GM21786 (cell line): Measurements from ENCODE around the gene VIPR2.
"Not testable (repeated sequence)": the region's sequence is repeated elsewhere in the genome, so short reads cannot be mapped to it uniquely, and the experiment has no call there.

ENCODE experiments used
- ATAC-seq: cut with Tn5 transposase; IDR thresholded peaks from one replicate; pipeline ENCODE4 v1.9.1; 2021; ENCODE audit not compliant: unreplicated experiment

Gene VIPR2

DNA sequence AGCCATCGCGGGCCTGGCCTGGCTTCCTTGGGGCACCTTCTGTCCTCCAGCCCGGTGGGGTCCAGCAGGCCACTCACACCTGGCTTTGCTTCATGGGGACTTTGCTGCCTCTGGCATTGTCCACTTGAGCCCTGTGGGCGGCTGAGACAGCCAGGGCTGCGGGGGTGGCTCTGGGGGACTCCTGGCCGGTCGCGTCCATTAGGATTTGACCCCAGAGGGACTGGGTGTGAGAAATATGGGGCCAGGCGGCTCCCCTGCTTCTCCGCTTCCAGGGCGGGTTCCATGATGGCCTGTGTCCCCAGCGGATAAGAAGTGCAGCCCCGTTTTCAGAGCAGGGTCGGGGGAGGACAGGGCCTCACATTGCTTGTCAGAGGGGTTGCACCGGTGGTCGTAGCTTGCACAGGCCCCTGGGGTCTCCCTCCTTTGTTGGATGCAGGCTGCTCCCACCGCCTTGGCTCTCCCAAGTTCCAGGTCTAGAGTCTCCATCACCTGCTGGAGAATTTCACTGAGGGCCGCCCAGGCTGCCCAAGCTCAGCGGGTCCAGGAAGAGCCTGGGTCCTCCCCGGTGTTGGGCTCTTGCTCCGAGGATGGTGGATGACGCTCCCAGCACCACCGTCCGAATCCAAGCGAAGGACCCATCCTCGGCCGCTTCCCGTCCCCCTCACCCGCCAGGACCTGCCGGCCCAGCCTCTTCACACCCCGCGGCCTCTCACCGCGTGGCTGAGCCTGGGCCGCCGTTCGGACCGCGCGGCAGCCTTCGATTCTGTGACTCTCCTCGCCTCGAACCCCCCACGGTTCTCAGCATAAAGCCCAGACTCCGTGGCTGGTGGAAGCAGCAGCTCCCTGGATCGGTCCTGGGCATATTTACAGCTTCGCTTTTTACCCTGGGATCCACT is 148.2 kb downstream of the VIPR2 start:
- no peak for ATAC-seq

DNA sequence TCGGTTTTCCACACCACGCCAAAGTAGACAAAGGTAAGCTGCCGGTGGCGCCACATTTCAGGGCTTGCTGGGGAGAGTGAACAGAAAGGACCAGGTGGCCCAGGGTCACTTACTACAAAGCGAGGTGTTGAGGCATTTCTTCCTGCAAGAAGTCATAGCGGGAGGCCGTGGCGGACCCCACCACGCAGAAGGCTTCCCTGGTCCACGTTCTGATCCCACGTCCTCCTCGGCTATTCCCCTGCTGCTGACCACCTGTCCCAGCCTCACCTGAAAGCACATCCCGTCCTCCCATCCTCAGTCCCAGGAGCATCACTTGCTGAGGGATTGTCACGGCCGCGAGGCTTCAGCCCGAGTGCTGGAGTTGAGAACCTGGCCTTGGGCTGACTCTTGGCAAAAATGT is 149.2 kb downstream of the VIPR2 start:
- ATAC-seq = no peak

DNA sequence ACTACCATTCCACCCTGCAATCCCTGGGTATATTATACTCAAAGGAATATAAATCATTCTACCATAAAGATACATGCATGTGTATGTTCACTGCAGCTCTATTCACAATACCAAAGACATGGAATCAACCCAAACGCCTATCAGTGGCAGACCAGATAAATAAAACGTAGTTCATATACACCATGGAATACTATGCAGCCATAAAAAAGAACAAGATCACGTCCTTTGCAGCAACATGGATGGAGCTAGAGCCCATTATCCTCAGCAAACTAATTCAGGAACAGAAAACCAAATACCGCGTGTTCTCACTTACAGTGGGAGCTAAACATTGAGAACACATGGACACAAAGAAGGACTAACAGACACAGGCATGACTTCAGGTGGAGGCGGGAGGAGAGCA is 150.0 kb downstream of the VIPR2 start:
- ATAC-seq = no peak

DNA sequence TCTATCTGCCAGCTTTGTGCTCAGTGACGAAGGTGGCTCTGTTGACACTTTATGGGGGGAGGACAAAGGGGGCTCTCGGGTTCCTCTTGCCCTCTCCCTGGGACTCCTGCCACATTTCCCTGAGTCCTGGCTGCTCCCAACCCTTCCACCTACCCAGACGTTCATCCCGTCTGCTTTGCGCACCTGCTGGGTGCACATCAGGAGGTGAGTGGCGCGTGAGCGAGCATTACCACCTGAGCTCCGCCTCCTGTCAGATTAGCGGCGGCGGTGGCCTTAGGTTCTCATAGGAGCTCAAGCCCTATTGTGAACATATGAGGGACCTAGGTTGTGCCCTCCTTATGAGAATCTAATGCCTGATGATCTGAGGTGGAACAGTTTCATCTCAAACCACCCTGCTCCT is 151.1 kb downstream of the VIPR2 start:
- ATAC-seq = no peak

DNA sequence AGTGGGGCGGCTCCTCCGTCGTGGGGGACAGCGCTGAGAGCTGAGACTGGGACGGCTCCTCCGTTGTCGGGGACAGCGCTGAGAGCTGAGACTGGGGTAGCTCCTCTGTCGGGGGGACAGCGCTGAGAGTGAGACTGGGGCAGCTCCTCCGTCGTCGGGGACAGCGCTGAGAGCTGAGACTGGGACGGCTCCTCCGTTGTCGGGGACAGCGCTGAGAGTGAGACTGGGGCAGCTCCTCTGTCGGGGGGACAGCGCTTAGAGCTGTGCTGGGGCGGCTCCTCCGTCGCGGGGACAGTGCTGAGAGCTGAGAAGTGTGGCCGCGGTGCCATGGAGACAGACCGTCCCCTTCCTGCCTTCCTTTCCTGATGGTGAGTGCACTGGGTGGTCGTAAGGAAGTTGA is 151.9 kb downstream of the VIPR2 start:
- ATAC-seq = no peak

DNA sequence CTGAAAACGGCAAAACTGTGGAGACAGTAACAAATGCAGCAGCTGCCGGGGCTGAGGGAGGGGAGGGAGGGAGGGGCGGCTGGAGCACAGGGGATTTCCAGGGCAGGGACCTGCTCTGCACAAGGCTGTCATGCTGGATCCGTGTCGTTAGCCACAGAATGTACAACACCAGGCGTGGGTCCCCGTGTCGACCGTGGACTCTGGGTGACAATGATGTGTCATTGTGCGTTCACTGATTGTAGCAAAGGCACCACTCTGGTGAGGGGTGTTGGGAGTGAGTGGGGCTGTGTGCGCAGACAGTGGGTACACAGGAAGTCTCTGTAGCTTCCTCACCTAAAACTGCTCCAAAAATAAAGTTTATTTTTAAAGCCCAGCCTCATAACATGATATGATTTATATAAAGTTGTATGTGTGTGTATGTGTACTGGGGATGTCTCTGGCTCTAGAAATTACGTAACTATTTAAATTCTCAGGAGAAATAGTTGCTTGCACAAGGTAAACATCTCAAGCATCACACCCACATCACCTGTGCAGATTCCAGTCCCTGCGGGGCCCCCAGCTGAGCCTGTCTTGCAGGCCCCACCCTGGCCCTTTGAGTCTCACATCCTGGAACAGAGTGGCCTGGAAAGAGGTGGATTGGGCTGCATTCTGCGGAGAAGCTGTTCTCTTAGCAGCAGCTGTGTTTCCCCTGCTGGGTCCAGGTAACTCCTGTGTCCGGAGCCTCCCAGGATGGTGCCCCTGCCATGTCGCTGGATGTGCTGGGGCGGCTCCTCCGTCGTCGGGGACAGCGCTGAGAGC is 152.6 kb downstream of the VIPR2 start:
- no peak for ATAC-seq

DNA sequence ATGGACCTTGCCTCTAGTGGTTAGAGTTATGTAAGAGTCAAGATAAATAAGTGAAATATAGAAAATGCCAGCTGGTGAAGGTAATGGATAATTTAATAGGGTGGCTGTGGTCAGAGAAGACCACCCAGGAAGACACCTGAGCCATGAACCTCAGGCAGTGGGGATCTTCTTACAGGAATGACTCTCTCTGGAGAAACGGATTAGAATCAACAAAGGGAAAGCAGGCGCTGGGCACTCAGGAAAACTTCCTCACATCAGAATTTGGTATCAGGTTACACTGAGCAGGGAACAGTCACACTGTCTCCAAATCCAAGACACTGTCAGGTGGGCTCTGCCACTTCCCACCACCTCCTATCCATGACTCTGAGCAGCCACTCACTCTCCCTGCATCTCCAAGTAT is 155.7 kb downstream of the VIPR2 start:
- no peak for ATAC-seq

DNA sequence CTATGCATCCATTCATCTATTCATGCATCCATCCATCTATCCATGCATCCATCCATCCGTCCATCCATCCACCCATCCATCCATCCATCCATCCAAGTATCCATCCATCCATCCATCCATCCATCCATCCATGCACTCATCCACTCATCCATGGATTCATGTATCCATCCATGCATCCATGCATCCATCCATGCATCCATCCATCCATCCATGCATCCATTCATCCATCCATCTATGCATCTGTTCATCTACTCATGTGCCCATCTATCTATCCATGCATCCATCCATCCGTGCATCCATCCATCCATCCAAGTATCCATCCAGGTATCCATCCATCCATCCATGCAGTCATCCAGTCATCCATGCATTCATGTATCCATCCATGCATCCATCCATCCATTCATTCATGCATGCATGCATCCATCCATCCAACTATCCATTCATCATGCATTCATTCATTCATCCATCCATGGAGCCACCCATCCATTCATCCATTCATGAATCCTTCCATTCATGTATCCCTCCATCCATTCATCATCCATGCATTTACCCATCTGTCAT is 156.3 kb downstream of the VIPR2 start:
- ATAC-seq = no peak

DNA sequence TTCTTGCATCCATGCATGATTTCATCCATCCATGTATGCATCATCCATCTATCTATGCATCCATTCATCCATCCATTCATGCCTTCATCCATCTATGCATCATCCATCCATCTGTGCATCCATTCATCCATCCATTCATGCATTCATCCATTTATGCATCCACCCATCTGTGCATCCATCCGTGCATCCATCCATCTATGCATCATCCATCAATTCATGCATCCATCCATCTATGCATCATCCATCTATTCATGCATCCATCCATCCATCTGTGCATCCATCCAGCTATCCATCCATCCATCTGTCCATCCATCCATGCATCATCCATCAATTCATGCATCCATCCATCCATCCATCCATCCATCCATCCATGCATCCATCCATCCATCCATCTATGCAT is 157.0 kb downstream of the VIPR2 start:
- ATAC-seq = no peak

DNA sequence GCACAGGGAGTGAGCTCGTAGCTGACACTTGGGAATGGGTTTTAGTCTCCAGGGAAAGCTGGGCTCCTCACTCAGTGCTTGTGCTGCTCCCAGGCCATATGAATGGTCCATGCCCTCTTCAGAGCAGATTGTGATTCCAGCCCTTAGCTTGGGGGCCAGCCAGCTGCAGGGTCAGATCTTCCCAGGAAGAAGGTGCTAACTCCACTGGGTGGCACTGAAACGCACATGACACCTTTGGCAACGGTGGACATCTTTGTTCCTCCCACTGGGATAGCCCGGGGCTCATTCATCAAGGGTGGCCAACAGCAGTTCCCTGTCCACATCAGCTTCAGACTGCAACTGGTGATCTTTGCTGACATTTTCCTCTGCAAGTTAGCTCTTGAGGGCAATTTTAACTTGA is 159.1 kb downstream of the VIPR2 start:
- no peak for ATAC-seq

DNA sequence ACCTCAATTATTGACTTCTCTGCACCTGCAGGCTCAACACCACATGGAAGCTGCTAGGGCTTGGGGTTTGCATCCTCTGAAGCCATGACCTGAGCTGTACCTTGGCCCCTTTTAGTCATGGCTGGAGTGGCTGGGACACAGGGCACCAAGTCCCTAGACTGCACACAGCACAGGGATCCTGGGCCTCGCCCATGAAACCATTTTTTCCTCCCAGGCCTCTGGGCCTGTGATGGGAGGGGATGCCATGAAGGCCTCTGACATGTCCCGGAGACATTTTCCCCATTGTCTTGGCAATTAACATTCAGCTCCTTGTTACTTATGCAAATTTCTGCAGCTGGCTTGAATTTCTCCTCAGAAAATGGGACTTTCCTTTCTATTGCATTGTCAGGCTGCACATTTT is 160.7 kb downstream of the VIPR2 start:
- ATAC-seq = not testable (repeated sequence)

DNA sequence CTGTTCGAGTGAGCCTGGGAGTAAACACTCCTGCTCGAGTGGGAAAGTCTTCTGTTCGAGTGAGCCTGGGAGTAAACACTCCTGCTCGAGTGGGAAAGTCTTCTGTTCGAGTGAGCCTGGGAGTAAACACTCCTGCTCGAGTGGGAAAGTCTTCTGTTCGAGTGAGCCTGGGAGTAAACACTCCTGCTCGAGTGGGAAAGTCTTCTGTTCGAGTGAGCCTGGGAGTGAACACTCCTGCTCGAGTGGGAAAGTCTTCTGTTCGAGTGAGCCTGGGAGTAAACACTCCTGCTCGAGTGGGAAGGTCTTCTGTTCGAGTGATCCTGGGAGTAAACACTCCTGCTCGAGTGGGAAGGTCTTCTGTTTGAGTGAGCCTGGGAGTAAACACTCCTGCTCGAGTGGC is 162.6 kb downstream of the VIPR2 start:
- not testable (repeated sequence) for ATAC-seq

DNA sequence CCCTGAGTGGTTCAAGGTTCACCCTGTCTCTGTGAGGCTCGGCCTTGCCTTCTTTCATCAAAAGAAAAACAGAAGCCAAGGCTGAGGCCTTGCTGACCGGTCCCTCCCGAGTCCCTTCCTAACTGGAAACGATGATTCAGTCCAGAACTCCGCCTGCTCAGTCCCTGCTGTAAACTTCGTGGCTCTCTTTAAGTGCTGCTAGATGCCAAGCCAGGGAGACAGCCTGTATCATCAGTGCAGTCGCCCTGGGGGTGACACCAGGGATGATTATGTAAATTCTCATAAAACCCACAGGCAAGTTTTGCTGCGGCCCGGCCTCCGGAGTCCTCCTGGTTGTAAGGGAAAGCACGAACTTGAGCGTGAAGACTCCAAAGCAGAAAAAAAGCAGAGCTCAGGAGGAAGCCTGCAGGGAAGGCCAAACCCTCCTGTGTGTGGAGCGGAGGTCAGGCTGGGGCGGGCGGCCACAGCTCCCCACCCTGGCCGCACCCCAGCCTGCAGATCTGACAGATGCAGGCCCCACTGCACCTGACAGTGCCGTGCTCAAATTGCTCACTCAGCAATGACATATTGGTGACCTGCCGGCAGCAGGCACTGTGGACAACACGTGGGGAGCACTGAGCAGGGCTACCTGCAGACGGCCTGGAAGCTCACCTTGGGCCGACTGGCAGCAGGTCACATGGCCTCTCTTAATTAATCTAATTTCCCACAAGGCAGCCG is 164.9 kb downstream of the VIPR2 start:
- no peak for ATAC-seq

DNA sequence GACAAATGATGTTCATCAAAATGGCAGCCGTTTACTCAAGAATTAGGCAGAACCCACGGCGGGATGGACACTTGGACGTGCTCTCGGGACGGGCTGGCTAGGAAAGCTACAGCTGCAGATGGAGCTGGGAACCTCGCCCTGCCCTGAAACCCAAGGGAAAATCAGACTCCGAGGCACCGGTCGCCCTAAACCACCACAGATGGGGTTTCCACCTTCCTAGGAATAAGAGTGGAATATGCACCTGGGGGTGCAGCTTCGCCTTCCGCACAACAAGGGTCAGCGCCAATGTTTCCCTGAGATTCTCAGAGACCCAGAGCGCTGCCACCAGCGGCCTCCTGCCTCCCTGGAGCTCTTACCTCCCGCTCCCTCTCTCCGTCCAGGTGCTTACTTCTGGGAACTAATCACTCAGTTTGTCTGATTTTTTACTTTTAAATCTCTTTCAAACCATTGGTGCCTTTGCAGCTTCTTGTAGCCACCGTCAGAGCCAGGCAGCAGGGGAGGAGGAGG is 165.6 kb downstream of the VIPR2 start:
- no peak for ATAC-seq
